Measurements from ENCODE around the gene SLX9.

GRCh38 chr21:44952116-44952928 lies 12.5 kb downstream of the SLX9 start:
- TF ChIP-seq CTCF (conservative IDR thresholded peaks at IDR 0.05 in 1 of 2, IDR thresholded peaks at IDR 0.05 in 1 of 2; ENCODE audit: extremely low read depth in 1 of 2, insufficient read depth in 1 of 2, low read depth in 1 of 2, low read length in 2 of 2) (no peak), EZH2 (IDR thresholded peaks at IDR 0.05; ENCODE audit: borderline replicate concordance, low read length) (no peak)
